DOHH2 (cell line): Measurements from ENCODE around the gene AVPR2.

Experiments
- EZH2phosphoT487 ChIP-seq: fragments of 200-600 bp; sonication (generic); IDR thresholded peaks from 2 replicates; pipeline ENCODE4 v1.6.1; 2017; ENCODE audit warnings: borderline replicate concordance, mild to moderate bottlenecking, antibody characterized with exemption, low read length, moderate library complexity, mixed read lengths
- TF ChIP-seq, protein P1 (sequence below): fragments of 200-600 bp; sonication (generic); IDR thresholded peaks from one replicate; pipeline ENCODE4 v1.5.1; 2014; ENCODE audit warnings: antibody characterized with exemption, mild to moderate bottlenecking, low read depth, low read length; ENCODE audit not compliant: poor library complexity, severe bottlenecking

DNA sequence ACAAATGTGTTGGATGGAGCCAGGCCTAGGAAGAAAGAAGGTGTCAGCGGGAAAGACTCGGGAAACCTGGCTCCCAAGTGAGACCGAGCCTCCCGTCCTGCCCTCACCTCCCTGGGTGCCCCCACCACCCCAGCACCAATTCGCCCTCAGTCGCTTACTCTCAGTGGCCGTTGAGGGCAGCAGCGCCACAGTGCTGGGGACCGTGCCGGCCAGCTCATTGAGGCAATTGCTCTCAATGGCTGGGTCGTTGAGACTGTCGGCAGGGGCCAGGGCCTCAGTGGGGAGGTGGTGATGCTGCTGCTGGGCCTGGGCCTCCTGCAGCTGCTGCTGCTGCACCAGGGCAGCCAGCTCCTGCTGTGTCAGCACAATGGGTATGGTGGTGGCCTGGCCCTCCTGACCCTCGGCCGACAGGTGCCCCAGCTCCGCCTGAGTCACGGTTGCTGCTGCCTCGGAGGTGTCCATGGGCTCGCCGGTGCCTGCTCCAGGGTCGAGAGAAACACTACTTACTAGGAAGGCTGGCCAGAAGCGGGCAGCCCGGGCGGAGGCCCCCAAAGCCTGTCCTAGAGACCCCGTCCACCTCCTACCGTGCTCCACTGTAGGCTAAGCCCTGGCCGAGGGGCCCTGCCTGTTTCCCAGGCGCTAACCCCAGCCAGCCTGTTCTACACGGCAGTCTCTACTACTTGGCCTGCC lies 47.4 kb downstream of the AVPR2 start:
- TF ChIP-seq, protein P1, sequence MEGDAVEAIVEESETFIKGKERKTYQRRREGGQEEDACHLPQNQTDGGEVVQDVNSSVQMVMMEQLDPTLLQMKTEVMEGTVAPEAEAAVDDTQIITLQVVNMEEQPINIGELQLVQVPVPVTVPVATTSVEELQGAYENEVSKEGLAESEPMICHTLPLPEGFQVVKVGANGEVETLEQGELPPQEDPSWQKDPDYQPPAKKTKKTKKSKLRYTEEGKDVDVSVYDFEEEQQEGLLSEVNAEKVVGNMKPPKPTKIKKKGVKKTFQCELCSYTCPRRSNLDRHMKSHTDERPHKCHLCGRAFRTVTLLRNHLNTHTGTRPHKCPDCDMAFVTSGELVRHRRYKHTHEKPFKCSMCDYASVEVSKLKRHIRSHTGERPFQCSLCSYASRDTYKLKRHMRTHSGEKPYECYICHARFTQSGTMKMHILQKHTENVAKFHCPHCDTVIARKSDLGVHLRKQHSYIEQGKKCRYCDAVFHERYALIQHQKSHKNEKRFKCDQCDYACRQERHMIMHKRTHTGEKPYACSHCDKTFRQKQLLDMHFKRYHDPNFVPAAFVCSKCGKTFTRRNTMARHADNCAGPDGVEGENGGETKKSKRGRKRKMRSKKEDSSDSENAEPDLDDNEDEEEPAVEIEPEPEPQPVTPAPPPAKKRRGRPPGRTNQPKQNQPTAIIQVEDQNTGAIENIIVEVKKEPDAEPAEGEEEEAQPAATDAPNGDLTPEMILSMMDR = no peak
- TF ChIP-seq EZH2phosphoT487 = no peak
